Measurements from ENCODE around the gene TP53I11. TPM values are rescaled to one million over a fixed set of nuclear protein-coding genes. Genes with fewer than 3 reads are reported as not detected.

Gene TP53I11
- total RNA-seq, 1 experiment from 2014 or later = 46.9 TPM

DNA sequence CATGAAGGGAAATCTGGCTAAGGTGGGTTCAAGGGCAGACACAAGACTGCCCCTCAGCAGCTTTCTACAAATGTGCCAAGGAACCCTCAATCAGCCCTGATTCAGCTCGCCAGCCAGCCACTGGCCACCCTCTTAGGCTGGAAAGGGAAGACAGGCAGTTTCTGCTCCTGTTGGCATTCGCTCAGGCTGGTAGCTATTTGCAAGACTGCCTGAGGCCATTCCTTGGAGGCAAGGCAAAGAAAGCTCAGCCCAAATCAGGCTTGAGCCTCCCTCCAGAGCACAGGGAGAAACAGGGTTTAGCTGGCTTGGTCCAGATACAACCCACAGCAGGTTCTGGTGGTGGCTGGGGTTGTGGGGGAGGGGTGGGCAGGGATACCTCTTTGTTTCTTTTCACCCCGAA is 19.2 kb downstream of the TP53I11 start:
- intact Hi-C loops (cut with micrococcal nuclease) = no loop called here
- RAD21 ChIA-PET (ENCODE audit: low non-redundant PET in 1 of 2, low total read pairs in 2 of 2, uncharacterized antibody in 2 of 2, unreplicated experiment in 2 of 2) = interaction anchor here in 1 of 2 experiments (0.6 kb wide), 1 partner anchor 18 kb away, joined by 3 read pairs; no protein-coding TSS in a partner anchor
- Histone ChIP-seq H4K20me1 (ENCODE audit: insufficient read depth) (no peaks in the 10 kb centered on the region), H3K27me3 (ENCODE audit: insufficient read depth, low read length) (no peaks in the 10 kb centered on the region), H2AFZ (ENCODE audit: low read depth, low read length, poor library complexity, severe bottlenecking) (no peak overlapping the region), H3K9me3 (ENCODE audit: control insufficient read depth in 1 of 2, insufficient read depth in 1 of 2, low read depth in 1 of 2, low read length in 2 of 2) (no peaks in the 10 kb centered on the region), H3K27ac (ENCODE audit: low read depth, low read length) (no peak overlapping the region), H3K4me1 (ENCODE audit: control insufficient read depth in 1 of 2, insufficient read depth in 2 of 2, low read length in 2 of 2) (no peaks in the 10 kb centered on the region), H3K9ac (ENCODE audit: low read length) (no peak overlapping the region), H3K4me3 (replicated peaks in 1 of 2; ENCODE audit: low read depth in 1 of 2, low read length in 2 of 2) (no peak overlapping the region), H3K79me2 (ENCODE audit: insufficient read depth, low read length) (no peaks in the 10 kb centered on the region), H3K36me3 (ENCODE audit: control insufficient read depth in 1 of 2, insufficient read depth in 2 of 2, low read length in 2 of 2) (no peaks in the 10 kb centered on the region; a peak in 1 of 4 replicates), H3K9me2 (ENCODE audit: insufficient read depth) (no peaks in the 10 kb centered on the region), H3K4me2 (ENCODE audit: low read length) (no peak overlapping the region)
- ATAC-seq = no peak
- no peak for DNase-seq (ENCODE audit: low read depth, low spot score)
- POLR2A ChIA-PET = interaction anchor here (0.6 kb wide), 1 partner anchor 840 kb away, joined by 4 read pairs; no protein-coding TSS in a partner anchor
- no TSS peak for BruUV-seq (replicated peaks)
- CTCF ChIA-PET = interaction anchor here (0.7 to 2.6 kb wide), 6 partner anchors 9 to 179 kb away, joined by 3 to 22 read pairs (median 5); no protein-coding TSS in a partner anchor
- TF ChIP-seq POLR2AphosphoS5 (IDR thresholded peaks at IDR 0.05; ENCODE audit: low read depth, low read length) (0 out of 2 replicates have a peak, but pooled peaks have one; percentile 29), EZH2 (IDR thresholded peaks at IDR 0.05) (no peak)

DNA sequence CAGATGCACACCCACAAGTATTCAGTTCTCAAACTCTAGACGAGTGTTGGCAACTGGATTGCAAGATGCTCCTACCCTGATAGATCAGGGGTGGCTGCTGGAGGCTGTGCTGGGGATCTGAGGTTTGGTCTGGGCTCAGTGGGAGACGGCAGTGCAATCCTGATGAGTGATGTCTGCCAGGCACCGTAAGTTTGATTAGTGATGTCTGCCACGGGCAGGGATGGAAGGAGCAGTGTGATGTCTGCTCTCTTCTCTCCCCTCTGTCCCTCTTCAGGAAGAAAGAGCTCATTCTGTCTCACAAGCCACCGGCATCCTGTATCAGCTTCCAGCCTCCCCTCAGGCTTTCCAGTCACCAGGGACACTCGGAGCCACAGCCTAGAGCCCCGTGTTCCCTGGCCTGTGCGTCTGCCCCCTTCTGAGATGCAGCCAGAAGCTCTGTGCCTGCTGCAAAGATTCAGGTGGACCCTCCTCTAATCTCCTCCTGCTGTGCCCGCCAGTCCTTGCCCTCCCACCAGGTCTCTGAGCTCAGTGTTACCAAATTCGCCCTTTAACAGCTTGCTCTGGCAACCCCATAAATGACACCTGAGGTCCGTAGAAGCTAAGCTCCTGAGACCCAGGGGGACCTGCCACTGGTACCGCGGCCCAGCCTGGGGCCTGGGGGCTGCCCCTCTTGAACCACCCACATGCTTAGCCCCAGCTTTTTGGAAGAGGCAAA is 19.9 kb downstream of the TP53I11 start:
- ATAC-seq (no peak), DNase-seq (ENCODE audit: low read depth, low spot score) (no peak)
- H3K4me1 ChIP-seq (ENCODE audit: control insufficient read depth in 1 of 2, insufficient read depth in 2 of 2, low read length in 2 of 2) = no peaks in the 10 kb centered on the region
- H3K4me2 ChIP-seq (ENCODE audit: low read length) = no peak overlapping the region
- no peaks in the 10 kb centered on the region for H3K9me2 ChIP-seq (ENCODE audit: insufficient read depth)
- TF ChIP-seq YY1 (IDR thresholded peaks at IDR 0.05; ENCODE audit: extremely low read depth, insufficient replicate concordance, low read depth, low read length) (no peak), TCF7L2 (IDR thresholded peaks at IDR 0.05; ENCODE audit: borderline replicate concordance, extremely low read depth, insufficient read depth, insufficient read length) (no peak), CEBPB (IDR thresholded peaks at IDR 0.05; ENCODE audit: low read depth) (no peak)
- TF ChIP-seq, protein P1, sequence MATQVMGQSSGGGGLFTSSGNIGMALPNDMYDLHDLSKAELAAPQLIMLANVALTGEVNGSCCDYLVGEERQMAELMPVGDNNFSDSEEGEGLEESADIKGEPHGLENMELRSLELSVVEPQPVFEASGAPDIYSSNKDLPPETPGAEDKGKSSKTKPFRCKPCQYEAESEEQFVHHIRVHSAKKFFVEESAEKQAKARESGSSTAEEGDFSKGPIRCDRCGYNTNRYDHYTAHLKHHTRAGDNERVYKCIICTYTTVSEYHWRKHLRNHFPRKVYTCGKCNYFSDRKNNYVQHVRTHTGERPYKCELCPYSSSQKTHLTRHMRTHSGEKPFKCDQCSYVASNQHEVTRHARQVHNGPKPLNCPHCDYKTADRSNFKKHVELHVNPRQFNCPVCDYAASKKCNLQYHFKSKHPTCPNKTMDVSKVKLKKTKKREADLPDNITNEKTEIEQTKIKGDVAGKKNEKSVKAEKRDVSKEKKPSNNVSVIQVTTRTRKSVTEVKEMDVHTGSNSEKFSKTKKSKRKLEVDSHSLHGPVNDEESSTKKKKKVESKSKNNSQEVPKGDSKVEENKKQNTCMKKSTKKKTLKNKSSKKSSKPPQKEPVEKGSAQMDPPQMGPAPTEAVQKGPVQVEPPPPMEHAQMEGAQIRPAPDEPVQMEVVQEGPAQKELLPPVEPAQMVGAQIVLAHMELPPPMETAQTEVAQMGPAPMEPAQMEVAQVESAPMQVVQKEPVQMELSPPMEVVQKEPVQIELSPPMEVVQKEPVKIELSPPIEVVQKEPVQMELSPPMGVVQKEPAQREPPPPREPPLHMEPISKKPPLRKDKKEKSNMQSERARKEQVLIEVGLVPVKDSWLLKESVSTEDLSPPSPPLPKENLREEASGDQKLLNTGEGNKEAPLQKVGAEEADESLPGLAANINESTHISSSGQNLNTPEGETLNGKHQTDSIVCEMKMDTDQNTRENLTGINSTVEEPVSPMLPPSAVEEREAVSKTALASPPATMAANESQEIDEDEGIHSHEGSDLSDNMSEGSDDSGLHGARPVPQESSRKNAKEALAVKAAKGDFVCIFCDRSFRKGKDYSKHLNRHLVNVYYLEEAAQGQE (IDR thresholded peaks at IDR 0.05; ENCODE audit: low read depth) = no peak
- TF ChIP-seq, protein P2, sequence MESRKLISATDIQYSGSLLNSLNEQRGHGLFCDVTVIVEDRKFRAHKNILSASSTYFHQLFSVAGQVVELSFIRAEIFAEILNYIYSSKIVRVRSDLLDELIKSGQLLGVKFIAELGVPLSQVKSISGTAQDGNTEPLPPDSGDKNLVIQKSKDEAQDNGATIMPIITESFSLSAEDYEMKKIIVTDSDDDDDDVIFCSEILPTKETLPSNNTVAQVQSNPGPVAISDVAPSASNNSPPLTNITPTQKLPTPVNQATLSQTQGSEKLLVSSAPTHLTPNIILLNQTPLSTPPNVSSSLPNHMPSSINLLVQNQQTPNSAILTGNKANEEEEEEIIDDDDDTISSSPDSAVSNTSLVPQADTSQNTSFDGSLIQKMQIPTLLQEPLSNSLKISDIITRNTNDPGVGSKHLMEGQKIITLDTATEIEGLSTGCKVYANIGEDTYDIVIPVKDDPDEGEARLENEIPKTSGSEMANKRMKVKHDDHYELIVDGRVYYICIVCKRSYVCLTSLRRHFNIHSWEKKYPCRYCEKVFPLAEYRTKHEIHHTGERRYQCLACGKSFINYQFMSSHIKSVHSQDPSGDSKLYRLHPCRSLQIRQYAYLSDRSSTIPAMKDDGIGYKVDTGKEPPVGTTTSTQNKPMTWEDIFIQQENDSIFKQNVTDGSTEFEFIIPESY (IDR thresholded peaks at IDR 0.05; ENCODE audit: extremely low read depth, insufficient replicate concordance, low read length) = no peak
- ChIA-PET POLR2A (interaction anchor here (0.6 kb wide), 1 partner anchor 840 kb away, joined by 4 read pairs; no protein-coding TSS in a partner anchor), CTCF (interaction anchor here (1.4 to 5.2 kb wide), 5 partner anchors 10 to 180 kb away, joined by 4 to 126 read pairs (median 5); no protein-coding TSS in a partner anchor), RAD21 (ENCODE audit: low non-redundant PET in 1 of 2, low total read pairs in 2 of 2, uncharacterized antibody in 2 of 2, unreplicated experiment in 2 of 2) (interaction anchor here in 1 of 2 experiments (0.6 kb wide), 1 partner anchor 19 kb away, joined by 3 read pairs; no protein-coding TSS in a partner anchor)
- no peak overlapping the region for H2AFZ ChIP-seq (ENCODE audit: low read depth, low read length, poor library complexity, severe bottlenecking)
- no peaks in the 10 kb centered on the region for H3K79me2 ChIP-seq (ENCODE audit: insufficient read depth, low read length)
- no peaks in the 10 kb centered on the region for H3K9me3 ChIP-seq (ENCODE audit: control insufficient read depth in 1 of 2, insufficient read depth in 1 of 2, low read depth in 1 of 2, low read length in 2 of 2)
- no peak overlapping the region for H3K4me3 ChIP-seq (replicated peaks in 1 of 2; ENCODE audit: low read depth in 1 of 2, low read length in 2 of 2)
- no peaks in the 10 kb centered on the region for H4K20me1 ChIP-seq (ENCODE audit: insufficient read depth)
- intact Hi-C loops (cut with micrococcal nuclease) = no loop called here
- H3K9ac ChIP-seq (ENCODE audit: low read length) = no peak overlapping the region
- no peaks in the 10 kb centered on the region for H3K27me3 ChIP-seq (ENCODE audit: insufficient read depth, low read length)
- H3K36me3 ChIP-seq (ENCODE audit: control insufficient read depth in 1 of 2, insufficient read depth in 2 of 2, low read length in 2 of 2) = no peaks in the 10 kb centered on the region; a peak in 1 of 4 replicates
- BruUV-seq (replicated peaks) = no TSS peak
- H3K27ac ChIP-seq (ENCODE audit: low read depth, low read length) = no peak overlapping the region

Measured in HCT116 (cell line).